ENCODE results near the gene MRPL55.
A peak's percentile ranks its signal among the peaks of the same experiment; 100 is the strongest.

Gene MRPL55

GRCh38 chr1:228151180-228151925, 42.3 kb upstream of the MRPL55 start:
- Mint-ChIP-seq H3K36me3 (ENCODE audit: low read depth) (no peaks in the 10 kb centered on the region), H3K4me3 (no peak overlapping the region), H3K27me3 (ENCODE audit: low read depth) (no peaks in the 10 kb centered on the region), H3K27ac (peak overlapping the region; percentile 17 to 89 (median 70)), H3K4me1 (no peaks in the 10 kb centered on the region), H3K9me3 (no peaks in the 10 kb centered on the region)
- no peak for TF ChIP-seq CTCF (IDR thresholded peaks at IDR 0.05; ENCODE audit: unreplicated experiment in 3 of 3)

GRCh38 chr1:228150461-228151179, 41.5 kb upstream of the MRPL55 start:
- Mint-ChIP-seq H3K9me3 (no peaks in the 10 kb centered on the region), H3K27me3 (ENCODE audit: low read depth) (no peaks in the 10 kb centered on the region), H3K4me1 (no peaks in the 10 kb centered on the region), H3K36me3 (ENCODE audit: low read depth) (no peaks in the 10 kb centered on the region), H3K27ac (peak overlapping the region in 2 of 3 experiments; percentile 46 to 89), H3K4me3 (no peak overlapping the region)
- no peak for TF ChIP-seq CTCF (IDR thresholded peaks at IDR 0.05; ENCODE audit: unreplicated experiment in 3 of 3)

GRCh38 chr1:228150120-228150460, 41.0 kb upstream of the MRPL55 start:
- Mint-ChIP-seq H3K36me3 (ENCODE audit: low read depth) (no peaks in the 10 kb centered on the region), H3K4me3 (peak overlapping the region in 1 of 3 experiments; percentile 41), H3K9me3 (no peaks in the 10 kb centered on the region), H3K27me3 (ENCODE audit: low read depth) (no peaks in the 10 kb centered on the region), H3K27ac (peak overlapping the region in 2 of 3 experiments; percentile 44 to 89), H3K4me1 (no peaks in the 10 kb centered on the region)
- no peak for TF ChIP-seq CTCF (IDR thresholded peaks at IDR 0.05; ENCODE audit: unreplicated experiment in 3 of 3)

GRCh38 chr1:228149406-228150119, 40.5 kb upstream of the MRPL55 start, which contains the start of gene GJC2:
TSS of gene GJC2 (plus strand) at chr1:228149930. CDS start at chr1:228157759, 7,829 bp downstream.
- no peak for TF ChIP-seq CTCF (IDR thresholded peaks at IDR 0.05; ENCODE audit: unreplicated experiment in 3 of 3)
- Mint-ChIP-seq H3K4me3 (peak within 1 kb of the TSS in 1 of 3 experiments; percentile 41), H3K36me3 (ENCODE audit: low read depth) (no peaks in the 10 kb centered on the region), H3K27me3 (ENCODE audit: low read depth) (no peaks in the 10 kb centered on the region), H3K27ac (peak within 1 kb of the TSS in 2 of 3 experiments; percentile 46 to 89), H3K4me1 (no peaks in the 10 kb centered on the region), H3K9me3 (no peaks in the 10 kb centered on the region)

- peaks cover 1% of the 10 kb centered on the region for H3K4me1 Mint-ChIP-seq
- H3K27me3 Mint-ChIP-seq (ENCODE audit: low read depth): no peaks in the 10 kb centered on the region
- no peaks in the 10 kb centered on the region for H3K36me3 Mint-ChIP-seq (ENCODE audit: low read depth)
- no peak overlapping the region for H3K27ac Mint-ChIP-seq
- TF ChIP-seq CTCF (IDR thresholded peaks at IDR 0.05; ENCODE audit: unreplicated experiment in 3 of 3): no peak
- no peaks in the 10 kb centered on the region for H3K9me3 Mint-ChIP-seq
- no peak overlapping the region for H3K4me3 Mint-ChIP-seq
Measured at GRCh38 chr1:228148935-228149405, 39.9 kb upstream of the MRPL55 start.

All from nephron (organoid).